Fibroblast of skin of left quadriceps (primary cell): Measurements from ENCODE around the gene CASP1.
A peak's percentile ranks its signal among the peaks of the same experiment; 100 is the strongest.
"Not testable (repeated sequence)": the region's sequence is repeated elsewhere in the genome, so short reads cannot be mapped to it uniquely, and the experiment has no call there.

Experiments used
- DNase-seq, 2 experiments: peaks; one replicate each; pipeline ENCODE4 v3.0.0-alpha.2; 2013; ENCODE audit warnings: low read depth in 2 of 2

Gene CASP1

DNA sequence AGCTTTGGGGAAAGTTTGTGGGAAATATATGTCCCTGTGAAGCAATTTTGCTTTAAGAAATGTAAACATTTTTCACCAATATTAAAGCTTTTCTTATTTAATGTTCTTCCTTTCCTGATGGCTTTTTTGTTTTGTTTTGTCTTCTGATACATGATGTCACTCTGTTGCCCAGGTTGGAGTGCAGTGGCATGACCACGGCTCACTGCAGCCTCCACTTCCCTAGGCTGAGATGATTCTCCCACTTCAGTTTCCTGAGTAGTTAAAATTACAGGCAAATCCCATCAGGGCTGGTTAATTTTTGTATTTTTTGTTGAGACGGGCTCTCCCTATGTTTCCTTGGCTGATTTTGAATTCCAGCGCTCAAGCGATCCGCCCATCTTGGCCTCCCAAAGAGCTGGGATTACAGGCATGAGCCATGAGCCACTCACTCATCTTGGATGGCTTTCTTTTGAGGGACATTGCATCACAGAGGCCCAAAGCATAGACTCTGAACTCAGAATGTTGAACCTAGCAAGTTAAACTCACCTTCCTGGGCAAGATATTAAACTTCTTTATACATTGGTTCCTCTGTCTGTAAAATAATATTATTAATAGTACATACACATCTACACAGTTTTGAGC is 10.8 kb upstream of the CASP1 start:
- no peak for DNase-seq

DNA sequence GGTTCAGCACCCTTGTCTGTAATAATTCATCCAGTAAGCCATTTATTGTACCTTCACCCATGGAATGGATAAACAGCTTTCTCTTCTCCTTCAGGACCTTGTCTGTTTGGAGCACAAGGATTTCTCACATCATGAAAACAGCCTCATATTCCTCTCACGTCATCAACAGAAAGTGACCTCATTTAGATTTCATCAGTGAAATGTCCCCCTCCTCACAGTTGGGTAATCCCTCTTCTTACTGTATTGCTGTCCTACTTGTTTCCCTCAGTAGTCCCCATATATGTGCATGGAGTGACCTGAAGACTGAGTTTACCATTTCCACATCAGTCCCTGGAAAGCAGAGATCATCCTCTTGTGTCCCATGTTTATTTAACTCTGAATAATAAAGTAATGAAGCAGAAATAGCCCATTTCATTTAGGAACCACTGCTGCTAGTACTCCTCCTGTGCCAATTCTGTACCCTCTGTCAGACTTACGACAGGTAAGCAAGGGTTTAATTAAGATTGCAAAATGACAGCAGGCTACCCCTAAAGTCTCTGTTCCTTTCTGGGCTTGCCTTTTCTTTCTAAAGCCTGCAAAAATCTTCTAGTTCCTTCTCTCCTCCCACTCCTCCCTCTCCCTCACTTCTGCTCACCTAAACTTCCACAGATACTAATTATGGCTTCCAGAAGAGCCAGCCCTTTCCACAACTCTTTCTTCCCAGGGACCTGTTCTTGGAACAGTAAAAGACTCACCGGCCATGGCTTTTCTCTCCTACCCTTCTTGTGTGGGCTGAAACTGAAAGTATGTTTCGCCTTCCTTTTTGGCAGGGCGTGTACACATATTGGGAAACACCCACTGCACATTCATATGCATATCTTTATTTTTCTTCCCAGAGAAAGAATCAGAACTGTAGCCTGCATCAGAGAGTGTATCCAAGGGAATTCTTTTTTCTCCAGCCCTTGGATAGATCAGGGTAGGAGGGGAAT is 9.9 kb upstream of the CASP1 start, which contains the start of gene CARD16:
Gene CARD16 (minus strand): TSS at position 779 of the 968 bp plus-strand sequence. CDS start 38 bp downstream, at position 741.
- DNase-seq: peak; percentile 26 to 27

DNA sequence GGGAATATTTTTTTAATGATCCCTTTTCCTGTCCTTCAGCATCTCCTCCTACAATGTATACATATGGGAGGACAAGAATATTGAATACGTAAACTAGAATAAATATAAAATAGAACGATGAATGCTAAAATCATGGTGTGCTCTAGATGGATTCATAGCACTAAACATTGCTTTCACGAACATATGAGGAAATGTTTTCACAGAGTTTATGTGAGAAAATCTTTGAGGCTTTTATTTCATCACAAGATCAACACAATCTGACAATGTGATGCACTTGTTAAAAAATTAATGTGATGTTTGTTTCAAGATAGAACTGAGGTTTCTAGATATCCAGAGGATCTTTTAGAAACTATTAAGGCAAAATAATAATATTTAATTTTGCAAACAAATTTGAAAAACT is 7.2 kb upstream of the CASP1 start:
- no peak for DNase-seq

DNA sequence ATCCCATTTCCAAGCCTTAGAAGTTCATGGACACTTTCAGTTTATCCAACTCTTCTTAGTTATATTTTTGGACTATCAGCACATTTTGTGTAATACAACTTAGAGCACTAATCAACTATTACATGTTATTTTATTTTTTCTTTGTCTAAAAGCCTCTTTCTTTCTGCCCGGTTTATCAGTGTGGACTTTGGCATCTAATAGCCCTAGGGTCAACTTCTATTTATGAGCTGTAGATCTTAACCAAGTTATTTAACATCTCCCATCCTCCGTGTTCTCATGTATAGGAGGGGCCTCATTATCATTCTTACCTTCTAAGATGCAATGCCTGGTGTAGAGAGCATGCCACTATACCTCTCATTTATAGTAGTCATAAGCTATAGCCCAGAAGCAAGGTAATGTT is 5.8 kb upstream of the CASP1 start:
- no peak for DNase-seq

DNA sequence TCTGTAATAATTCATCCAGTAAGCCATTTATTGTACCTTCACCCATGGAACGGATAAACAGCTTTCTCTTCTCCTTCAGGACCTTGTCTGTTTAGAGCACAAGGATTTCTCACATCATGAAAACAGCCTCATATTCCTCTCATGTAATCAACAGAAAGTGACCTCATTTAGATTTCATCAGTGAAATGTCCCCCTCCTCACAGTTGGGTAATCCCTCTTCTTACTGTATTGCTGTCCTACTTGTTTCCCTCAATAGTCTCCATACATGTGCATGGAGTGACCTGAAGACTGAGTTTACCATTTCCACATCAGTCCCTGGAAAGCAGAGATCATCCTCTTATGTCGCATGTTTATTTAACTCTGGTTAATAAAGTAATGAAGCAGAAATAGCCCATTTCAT is 556 bp downstream of the CASP1 start:
- DNase-seq: not testable (repeated sequence)

DNA sequence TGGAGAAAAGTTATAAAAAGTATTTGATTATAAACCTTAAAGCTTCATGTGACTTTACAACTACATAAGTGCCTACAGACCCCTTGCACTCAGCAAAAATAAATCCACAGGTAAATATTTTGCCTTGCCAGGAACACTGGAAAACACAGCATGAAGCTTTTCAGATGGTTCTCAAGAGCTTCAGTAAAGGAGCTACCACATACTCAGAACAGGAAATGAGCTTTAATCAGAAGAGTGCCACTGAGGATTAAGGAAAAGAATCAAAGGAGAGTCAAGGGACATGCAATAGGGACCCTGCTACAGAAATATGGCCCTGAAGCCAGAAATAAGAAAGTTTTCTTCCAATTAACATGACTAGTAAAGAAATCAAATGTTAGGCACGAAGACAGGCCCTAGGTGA is 1.2 kb downstream of the CASP1 start:
- no peak for DNase-seq

DNA sequence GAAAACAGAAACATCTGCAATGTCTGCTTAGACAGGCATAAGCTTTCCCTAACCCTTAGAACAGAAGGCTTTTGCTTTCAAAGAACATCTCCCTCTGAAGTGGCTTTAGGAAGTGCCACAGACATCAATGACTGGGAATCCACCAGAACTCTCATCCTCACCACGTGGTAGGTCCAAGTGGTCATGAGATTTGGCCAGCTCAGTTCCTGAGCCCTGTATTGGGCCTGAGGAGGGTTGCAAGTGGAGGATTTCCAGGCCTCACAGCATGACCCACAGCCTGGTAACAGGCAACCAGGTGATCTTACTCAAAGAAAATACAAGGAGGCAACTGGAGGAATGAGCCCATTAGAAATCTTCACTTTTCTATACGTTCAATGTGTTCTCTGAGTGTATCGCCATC is 1.6 kb downstream of the CASP1 start:
- DNase-seq: no peak

DNA sequence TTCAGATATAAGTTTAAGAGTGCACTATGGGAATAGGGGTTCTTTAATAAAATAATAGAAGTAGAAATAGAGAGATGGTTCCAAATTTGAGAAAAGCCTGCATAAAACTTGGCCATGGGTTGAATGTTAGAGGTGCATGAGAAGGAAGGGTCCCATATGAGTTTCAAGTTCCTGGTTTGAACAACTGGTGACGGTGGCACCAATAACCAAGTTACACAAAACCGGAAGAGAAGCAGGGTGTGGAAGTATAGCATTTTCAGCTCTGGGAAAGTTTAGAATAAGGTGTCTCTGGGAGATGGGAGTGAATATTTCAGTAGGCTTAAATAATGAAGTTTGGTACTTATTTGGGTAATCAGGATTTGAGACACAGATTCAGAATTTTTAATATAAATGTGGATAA is 2.4 kb downstream of the CASP1 start:
- DNase-seq: no peak

DNA sequence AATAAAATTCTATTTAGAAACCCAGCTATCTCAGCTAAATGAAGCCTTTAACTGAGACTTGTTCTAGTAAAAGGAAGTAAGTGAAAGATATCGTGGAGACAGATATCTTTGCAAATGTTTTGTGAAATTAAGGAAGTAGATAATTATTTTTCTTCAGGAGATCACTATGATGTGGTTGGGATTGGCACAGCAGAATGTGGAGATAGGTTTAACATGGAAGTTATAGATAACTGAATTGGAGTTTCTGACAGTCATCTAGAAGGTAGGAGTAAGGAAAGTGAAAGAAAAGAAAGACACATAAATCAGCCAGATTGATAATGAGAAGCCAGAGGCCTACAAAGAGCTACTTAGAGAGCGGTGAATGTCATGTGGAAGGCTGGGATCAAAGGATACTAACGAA is 7.3 kb downstream of the CASP1 start:
- DNase-seq: no peak

DNA sequence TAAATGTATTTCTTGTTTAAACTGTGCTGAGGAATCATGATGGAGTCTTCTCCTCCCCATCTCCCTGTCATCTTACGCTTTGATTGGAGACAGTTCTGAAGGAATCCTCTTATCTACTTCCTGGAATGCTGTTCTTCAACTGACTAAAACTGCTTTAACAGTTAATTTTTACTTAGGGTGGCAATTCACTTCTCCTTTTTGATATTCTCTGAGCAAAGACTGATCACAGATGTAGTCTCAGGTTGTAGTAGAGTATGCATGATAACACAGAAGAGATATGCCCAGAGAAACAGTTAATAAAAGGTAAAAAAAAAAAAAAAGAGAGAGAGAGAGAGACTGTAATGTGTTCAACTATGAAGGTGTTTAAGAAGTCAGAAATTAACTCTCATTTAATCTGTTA is 10.6 kb downstream of the CASP1 start:
- DNase-seq: no peak

DNA sequence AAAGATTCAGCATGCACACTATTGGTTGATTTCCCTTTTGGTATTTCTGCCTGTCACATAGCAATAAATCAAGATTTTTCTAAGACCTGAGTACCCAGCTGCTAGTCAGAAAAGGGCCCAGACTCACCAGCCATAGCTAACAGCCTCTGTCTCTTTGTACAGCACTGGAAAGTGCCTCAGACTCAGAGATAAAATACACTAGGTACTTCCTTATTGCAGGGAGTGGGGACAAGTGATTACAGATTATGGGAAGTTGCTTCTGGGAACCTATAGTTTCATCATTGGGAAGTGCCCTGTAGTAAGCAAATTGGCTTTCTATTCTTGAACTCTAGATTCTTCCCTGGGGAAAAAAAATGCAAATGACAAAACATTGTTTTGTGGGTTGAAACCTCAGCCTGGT is 11.9 kb downstream of the CASP1 start, which contains the start of gene CASP5:
Gene CASP5 (minus strand): TSS at position 166 of the 400 bp plus-strand sequence. CDS start 32 bp downstream, at position 134.
- DNase-seq: no peak

DNA sequence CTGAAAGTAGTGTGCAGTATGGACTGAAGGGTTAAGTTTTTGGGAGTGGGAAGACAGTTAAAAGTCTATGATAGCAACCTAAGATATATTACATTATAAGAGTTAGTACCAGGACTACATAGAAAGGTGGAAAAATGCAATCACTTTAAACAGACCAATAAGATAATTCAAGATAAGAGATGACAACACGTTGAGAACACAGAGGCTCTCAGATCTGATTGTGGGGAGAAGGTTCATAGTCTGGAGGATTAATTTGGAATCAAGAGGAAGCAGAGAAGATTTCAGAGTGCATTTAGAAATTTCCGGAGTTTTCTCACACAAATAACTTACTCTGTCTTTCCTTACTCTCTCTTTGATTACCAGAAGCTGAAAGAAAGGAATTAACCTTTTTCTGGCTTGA is 12.4 kb downstream of the CASP1 start:
- no peak for DNase-seq

DNA sequence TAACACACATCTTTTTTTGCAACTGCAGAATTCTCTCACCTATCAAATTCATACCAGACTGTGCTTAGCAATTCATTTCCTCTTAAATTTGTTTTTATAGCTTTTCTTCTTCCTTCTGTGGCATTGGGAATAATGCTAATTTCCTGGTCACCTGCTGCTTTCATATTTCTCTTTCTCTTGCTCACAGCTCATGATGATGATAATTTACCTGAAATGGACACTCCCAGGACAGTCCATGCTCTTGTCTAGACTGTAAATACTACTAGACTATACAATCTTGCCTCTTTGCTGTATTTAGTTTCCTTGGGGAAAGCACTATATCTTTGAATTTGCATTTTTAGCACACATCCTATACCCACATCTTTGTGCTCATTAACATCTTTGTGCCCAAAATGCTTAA is 27.5 kb downstream of the CASP1 start:
- DNase-seq: no peak

DNA sequence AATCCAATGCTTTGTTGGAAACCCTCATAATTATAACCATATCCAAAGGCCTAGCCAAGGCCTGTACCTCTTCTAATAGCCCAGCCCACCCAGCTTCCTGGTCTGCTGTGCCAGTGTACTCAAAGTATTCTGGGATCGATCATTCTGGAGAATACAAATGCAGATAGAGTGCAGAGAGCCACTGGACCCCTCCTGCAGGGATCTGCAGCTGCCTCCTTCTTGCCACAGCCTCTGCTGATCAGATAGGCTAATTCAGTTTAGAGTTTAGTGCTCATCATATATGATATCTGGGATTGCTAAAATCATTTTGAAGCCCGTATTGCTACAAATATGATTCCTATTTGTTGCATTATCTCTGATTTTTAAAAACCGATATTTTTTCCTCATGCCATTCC is 29.5 kb downstream of the CASP1 start:
- DNase-seq: no peak

DNA sequence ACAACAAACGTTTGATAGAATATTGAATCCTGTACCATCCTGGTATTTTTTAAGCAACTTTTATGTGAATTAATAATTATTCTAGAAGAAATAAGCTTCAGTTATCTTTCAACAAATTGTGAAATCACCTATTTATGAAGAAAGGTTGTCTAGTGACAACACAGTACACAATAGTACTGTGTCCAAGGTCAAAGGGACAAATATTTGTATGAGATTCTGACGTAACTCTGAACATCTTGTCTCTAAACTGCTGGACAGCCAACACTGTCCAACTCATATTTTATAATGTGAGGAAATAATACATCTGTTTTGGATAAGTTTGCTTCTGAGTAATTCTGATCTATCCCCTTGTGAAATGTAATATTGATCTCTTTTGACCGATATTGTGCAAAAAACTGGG is 30.9 kb downstream of the CASP1 start:
- DNase-seq: no peak

DNA sequence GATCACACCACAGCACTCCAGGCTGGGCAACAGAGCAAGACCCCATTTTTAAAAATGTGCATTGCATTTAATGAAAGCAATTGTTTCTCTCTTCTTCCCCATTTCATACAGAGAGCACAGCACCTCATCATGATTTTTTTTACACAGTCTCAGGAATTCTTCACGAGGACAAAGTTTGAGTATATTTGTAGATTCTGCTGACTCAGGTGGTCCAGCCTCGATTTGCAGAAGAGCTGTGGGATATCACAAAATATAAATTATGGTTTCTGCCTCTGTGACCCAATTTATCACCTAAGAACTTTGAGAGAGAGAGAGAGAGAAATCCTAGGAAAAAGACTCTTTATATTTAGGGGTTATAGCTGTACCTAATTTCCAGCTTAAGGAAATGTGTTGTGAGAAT is 31.8 kb downstream of the CASP1 start:
- DNase-seq: no peak

DNA sequence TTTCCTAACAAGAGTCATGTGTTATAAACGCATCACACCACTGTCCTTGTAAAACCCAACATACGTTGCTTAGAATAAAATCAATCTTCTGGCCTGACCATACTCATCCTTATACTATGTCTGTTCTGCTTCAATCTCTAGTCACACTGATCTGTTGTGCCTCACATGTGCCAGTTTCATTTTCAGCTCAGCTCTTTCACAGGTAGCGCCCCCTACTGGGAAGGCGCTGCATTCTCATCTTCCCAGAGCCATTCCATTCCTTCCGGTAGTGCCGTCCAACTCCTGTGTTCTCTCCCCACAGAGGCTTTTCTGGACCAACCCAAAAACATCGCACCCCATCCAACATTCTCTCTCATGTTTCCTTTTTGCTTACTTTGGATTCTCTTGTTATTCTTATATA is 34.1 kb downstream of the CASP1 start:
- no peak for DNase-seq

DNA sequence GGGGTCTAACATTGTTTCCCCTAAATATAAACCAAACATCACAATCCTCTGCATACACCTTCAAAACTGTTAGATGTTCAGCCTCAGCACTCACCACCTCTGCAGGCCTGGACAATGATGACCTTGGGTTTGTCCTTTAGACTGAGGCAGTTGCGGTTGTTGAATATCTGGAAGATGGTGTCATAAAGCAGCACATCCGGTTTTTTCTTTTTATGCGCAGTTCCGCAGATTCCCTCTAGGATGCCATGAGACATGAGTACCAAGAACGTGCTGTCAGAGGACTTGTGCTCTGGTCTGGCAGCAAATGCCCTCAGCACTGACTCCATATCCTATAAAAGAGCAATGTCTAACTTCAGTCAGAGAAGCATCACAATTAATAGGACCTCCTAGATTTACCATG is 34.8 kb downstream of the CASP1 start:
- no peak for DNase-seq

DNA sequence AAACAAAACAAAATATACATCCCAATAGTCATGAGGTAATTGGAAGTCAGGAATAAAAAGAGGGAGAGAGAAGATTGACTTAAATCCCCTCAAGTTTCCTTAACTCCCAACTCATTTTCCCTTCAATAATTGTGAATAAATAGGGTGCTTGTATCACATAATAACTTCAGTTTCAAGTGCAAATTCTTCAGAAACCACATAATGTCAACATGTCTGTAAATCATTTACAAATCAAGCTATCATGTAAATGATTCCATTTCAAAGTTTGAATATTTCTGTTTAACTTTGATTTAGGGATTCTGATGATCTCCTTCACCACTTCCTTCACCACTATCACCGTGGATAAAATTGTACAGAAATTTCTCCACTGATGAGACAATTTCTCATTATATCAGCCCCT is 35.2 kb downstream of the CASP1 start:
- no peak for DNase-seq

DNA sequence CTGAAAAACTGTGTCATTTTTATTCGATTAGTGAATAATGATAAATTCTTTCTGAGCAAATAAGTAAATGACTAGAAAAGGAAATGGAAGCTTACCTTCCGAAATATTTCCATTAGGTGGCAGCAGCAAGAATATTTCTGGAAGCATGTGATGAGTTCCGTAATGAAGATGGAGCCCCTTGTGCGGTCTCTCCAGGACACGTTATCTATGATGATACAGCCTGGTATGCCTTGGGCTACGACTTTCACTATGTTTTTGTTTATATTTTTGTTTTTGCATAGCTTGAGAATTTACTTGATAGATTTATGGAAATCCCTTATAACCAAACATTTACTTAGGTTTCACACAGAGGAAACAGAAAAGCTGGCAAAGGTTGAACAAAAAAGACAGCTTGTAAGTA is 37.7 kb downstream of the CASP1 start:
- DNase-seq: no peak

DNA sequence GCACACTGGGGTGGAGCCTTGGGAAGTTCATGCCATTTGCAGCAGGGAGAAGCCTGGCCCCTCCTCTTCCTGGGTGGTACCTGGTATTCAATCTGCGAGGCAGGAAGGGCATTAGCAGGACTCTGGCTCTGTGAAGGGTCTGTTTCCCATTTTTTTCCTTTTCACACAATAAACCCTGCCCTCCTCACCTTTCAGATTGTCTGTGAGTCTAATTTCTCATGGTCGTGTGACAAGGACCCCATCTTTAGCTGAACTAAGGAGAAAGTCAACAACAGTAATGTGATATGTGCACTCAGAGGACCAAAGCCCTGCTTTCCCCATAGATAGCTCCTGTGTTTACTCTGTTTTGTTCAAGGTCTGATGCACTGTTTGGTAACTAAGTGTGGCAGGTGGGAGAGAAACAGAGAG is 39.9 kb downstream of the CASP1 start:
- no peak for DNase-seq

DNA sequence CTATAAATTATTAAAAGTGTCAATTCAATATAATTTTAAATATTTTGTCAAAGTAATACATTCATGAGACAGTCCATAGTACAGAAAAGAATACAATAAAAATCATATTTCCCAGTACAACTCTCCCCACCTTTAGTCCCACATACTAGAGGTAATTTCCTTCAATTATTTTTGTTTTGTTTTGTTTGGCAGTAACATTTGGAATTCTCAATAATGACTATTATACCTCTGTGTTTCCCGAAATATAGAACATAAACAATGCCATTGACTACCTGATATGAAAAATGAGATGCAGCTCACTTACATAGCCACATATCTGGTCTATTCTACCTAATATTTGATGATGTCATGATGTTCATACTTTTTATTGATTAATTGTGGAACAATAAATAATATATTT is 42.2 kb downstream of the CASP1 start:
- DNase-seq: no peak

DNA sequence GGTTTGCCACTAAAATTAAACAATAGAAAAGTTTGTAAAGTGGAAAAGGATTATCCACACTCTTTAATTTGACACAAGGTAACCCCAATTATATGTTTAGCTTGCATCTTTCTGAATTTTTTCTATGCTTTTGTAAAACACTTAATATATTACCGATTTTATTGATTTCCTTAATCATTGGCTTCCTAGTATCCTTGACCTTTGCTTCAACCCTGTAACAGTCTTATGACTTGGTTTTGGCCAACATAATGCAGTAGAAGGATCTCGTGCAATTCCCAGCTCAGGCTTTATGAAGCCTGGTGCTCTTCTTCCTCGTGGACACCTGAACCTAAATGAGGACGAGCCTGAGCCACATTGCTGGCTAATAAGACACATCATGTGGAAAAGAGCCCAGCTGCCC is 43.0 kb downstream of the CASP1 start:
- no peak for DNase-seq
